ENCODE results near the gene CCDC15.

Gene CCDC15

DNA sequence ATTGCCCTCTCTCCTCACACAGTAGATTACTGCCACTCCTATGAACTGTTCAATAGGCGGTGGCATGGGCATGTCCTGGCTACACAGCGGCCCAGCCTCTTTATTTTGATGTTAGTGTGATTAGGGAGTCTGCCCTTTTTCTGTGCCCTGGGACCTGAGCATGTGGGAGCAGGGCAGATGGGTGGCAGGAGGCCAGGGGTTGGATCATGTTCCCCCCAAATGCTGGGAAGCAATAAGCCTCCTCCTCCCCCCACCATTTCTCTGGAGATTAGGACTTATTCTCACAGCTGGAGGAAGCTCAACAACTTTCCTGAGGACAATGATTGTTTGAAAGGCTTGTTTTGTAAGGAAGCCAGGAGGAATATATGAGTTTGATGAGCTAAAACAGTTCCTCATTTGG is 34.1 kb upstream of the CCDC15 start:
- ATAC-seq: no peak
- TF ChIP-seq, protein P1, sequence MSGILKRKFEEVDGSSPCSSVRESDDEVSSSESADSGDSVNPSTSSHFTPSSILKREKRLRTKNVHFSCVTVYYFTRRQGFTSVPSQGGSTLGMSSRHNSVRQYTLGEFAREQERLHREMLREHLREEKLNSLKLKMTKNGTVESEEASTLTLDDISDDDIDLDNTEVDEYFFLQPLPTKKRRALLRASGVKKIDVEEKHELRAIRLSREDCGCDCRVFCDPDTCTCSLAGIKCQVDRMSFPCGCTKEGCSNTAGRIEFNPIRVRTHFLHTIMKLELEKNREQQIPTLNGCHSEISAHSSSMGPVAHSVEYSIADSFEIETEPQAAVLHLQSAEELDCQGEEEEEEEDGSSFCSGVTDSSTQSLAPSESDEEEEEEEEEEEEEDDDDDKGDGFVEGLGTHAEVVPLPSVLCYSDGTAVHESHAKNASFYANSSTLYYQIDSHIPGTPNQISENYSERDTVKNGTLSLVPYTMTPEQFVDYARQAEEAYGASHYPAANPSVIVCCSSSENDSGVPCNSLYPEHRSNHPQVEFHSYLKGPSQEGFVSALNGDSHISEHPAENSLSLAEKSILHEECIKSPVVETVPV (CRISPR knock-in tag; IDR thresholded peaks at IDR 0.05): no peak
- TF ChIP-seq SNAI2 (CRISPR knock-in tag; IDR thresholded peaks at IDR 0.05) (no peak), TOX (CRISPR knock-in tag; IDR thresholded peaks at IDR 0.05; ENCODE audit: borderline replicate concordance) (no peak), ESRRG (CRISPR knock-in tag; IDR thresholded peaks at IDR 0.05) (no peak), ZC3H10 (CRISPR knock-in tag; IDR thresholded peaks at IDR 0.05) (no peak), PPARA (CRISPR knock-in tag; IDR thresholded peaks at IDR 0.05; ENCODE audit: borderline replicate concordance) (no peak), ZNF8 (CRISPR knock-in tag; IDR thresholded peaks at IDR 0.05) (no peak), ZFP30 (CRISPR knock-in tag; IDR thresholded peaks at IDR 0.05) (no peak), RARB (CRISPR knock-in tag; IDR thresholded peaks at IDR 0.05) (no peak), TCF4 (CRISPR knock-in tag; IDR thresholded peaks at IDR 0.05; ENCODE audit: borderline replicate concordance) (no peak), ARNTL (CRISPR knock-in tag; IDR thresholded peaks at IDR 0.05; ENCODE audit: borderline replicate concordance, low read depth) (no peak), ZFP3 (CRISPR knock-in tag; IDR thresholded peaks at IDR 0.05) (no peak)
- TF ChIP-seq, protein P2, sequence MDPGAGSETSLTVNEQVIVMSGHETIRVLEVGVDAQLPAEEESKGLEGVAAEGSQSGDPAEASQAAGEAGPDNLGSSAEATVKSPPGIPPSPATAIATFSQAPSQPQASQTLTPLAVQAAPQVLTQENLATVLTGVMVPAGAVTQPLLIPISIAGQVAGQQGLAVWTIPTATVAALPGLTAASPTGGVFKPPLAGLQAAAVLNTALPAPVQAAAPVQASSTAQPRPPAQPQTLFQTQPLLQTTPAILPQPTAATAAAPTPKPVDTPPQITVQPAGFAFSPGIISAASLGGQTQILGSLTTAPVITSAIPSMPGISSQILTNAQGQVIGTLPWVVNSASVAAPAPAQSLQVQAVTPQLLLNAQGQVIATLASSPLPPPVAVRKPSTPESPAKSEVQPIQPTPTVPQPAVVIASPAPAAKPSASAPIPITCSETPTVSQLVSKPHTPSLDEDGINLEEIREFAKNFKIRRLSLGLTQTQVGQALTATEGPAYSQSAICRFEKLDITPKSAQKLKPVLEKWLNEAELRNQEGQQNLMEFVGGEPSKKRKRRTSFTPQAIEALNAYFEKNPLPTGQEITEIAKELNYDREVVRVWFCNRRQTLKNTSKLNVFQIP (CRISPR knock-in tag; IDR thresholded peaks at IDR 0.05; ENCODE audit: borderline replicate concordance, low read depth): no peak
- TF ChIP-seq, protein P3, sequence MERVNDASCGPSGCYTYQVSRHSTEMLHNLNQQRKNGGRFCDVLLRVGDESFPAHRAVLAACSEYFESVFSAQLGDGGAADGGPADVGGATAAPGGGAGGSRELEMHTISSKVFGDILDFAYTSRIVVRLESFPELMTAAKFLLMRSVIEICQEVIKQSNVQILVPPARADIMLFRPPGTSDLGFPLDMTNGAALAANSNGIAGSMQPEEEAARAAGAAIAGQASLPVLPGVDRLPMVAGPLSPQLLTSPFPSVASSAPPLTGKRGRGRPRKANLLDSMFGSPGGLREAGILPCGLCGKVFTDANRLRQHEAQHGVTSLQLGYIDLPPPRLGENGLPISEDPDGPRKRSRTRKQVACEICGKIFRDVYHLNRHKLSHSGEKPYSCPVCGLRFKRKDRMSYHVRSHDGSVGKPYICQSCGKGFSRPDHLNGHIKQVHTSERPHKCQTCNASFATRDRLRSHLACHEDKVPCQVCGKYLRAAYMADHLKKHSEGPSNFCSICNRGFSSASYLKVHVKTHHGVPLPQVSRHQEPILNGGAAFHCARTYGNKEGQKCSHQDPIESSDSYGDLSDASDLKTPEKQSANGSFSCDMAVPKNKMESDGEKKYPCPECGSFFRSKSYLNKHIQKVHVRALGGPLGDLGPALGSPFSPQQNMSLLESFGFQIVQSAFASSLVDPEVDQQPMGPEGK (CRISPR knock-in tag; IDR thresholded peaks at IDR 0.05; ENCODE audit: borderline replicate concordance): no peak

DNA sequence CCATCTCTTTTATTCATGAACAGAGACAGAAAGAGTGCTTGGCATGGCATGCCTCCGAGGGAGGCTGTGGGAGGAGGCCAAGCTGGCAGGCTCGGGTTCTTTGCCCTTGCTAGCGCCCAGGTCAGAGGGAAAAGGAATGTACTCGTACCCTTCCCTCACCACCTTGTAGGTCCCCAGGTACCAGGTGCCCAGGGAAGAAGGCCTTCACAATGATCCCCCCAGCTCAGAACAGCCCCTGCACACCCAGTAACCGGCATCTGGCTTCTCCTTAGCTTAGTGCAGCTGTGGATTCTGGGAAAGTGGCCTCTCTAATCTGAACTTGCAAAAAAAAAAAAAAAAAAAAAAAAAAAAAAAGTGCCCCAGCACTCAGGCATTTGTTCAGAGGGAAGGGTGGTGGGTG is 33.6 kb upstream of the CCDC15 start:
- ATAC-seq: no peak
- no peak for TF ChIP-seq ZNF565 (CRISPR knock-in tag; conservative IDR thresholded peaks at IDR 0.05; ENCODE audit: low read depth)
- no peak for TF ChIP-seq OSR1 (CRISPR knock-in tag; IDR thresholded peaks at IDR 0.05)
- TF ChIP-seq, protein P1 (CRISPR knock-in tag; IDR thresholded peaks at IDR 0.05): no peak
- no peak for TF ChIP-seq SNAI2 (CRISPR knock-in tag; IDR thresholded peaks at IDR 0.05)
- no peak for TF ChIP-seq ZFP3 (CRISPR knock-in tag; IDR thresholded peaks at IDR 0.05)
- TF ChIP-seq, protein P4, sequence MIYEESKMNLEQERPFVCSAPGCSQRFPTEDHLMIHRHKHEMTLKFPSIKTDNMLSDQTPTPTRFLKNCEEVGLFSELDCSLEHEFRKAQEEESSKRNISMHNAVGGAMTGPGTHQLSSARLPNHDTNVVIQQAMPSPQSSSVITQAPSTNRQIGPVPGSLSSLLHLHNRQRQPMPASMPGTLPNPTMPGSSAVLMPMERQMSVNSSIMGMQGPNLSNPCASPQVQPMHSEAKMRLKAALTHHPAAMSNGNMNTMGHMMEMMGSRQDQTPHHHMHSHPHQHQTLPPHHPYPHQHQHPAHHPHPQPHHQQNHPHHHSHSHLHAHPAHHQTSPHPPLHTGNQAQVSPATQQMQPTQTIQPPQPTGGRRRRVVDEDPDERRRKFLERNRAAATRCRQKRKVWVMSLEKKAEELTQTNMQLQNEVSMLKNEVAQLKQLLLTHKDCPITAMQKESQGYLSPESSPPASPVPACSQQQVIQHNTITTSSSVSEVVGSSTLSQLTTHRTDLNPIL (CRISPR knock-in tag; IDR thresholded peaks at IDR 0.05; ENCODE audit: low read depth): no peak
- TF ChIP-seq, protein P5, sequence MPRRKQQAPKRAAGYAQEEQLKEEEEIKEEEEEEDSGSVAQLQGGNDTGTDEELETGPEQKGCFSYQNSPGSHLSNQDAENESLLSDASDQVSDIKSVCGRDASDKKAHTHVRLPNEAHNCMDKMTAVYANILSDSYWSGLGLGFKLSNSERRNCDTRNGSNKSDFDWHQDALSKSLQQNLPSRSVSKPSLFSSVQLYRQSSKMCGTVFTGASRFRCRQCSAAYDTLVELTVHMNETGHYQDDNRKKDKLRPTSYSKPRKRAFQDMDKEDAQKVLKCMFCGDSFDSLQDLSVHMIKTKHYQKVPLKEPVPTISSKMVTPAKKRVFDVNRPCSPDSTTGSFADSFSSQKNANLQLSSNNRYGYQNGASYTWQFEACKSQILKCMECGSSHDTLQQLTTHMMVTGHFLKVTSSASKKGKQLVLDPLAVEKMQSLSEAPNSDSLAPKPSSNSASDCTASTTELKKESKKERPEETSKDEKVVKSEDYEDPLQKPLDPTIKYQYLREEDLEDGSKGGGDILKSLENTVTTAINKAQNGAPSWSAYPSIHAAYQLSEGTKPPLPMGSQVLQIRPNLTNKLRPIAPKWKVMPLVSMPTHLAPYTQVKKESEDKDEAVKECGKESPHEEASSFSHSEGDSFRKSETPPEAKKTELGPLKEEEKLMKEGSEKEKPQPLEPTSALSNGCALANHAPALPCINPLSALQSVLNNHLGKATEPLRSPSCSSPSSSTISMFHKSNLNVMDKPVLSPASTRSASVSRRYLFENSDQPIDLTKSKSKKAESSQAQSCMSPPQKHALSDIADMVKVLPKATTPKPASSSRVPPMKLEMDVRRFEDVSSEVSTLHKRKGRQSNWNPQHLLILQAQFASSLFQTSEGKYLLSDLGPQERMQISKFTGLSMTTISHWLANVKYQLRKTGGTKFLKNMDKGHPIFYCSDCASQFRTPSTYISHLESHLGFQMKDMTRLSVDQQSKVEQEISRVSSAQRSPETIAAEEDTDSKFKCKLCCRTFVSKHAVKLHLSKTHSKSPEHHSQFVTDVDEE (CRISPR knock-in tag; IDR thresholded peaks at IDR 0.05): no peak
- TF ChIP-seq, protein P2 (CRISPR knock-in tag; IDR thresholded peaks at IDR 0.05; ENCODE audit: borderline replicate concordance, low read depth): no peak
- no peak for TF ChIP-seq BACH2 (CRISPR knock-in tag; IDR thresholded peaks at IDR 0.05; ENCODE audit: borderline replicate concordance)
- no peak for TF ChIP-seq TOX (CRISPR knock-in tag; IDR thresholded peaks at IDR 0.05; ENCODE audit: borderline replicate concordance)
- TF ChIP-seq ISL1 (CRISPR knock-in tag; IDR thresholded peaks at IDR 0.05): no peak
- TF ChIP-seq ZFP30 (CRISPR knock-in tag; IDR thresholded peaks at IDR 0.05): no peak
- no peak for TF ChIP-seq RARB (CRISPR knock-in tag; IDR thresholded peaks at IDR 0.05)
- no peak for TF ChIP-seq ZNF70 (CRISPR knock-in tag; IDR thresholded peaks at IDR 0.05)
- no peak for TF ChIP-seq ZNF8 (CRISPR knock-in tag; IDR thresholded peaks at IDR 0.05)
- TF ChIP-seq ARNTL (CRISPR knock-in tag; IDR thresholded peaks at IDR 0.05; ENCODE audit: borderline replicate concordance, low read depth): no peak
- TF ChIP-seq ESRRG (CRISPR knock-in tag; IDR thresholded peaks at IDR 0.05): no peak
- TF ChIP-seq, protein P3 (CRISPR knock-in tag; IDR thresholded peaks at IDR 0.05; ENCODE audit: borderline replicate concordance): no peak

Measured in SK-N-SH treated with all-trans-retinoic acid at 6 μM for 48 hours (cell line).